ENCODE results near the gene TPPP3.
A peak's percentile ranks its signal among the peaks of the same experiment; 100 is the strongest.
"Not testable (repeated sequence)": the region's sequence is repeated elsewhere in the genome, so short reads cannot be mapped to it uniquely, and the experiment has no call there.

TPPP3 gene

DNA sequence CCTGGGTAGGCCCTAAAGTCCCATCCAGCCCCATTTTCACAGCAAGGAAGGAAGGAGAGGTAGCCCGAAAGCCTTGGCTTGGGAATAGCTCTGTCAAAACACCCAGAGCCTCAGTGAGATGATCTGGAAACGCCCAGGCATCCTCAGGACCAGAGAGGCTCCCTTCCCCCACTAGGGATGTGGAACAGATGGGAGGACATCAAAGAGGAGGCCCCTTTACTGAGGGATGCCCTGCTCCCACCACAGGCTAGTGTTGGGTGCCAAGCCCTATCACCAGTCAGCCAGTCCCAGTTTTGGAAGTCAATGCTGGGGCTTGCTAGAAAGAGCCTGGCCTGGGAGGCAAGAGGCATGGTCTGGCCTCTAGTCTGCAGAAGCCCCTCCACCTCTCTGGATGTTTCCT, 4.7 kb downstream of the TPPP3 start:
- DNase-seq: no peak

DNA sequence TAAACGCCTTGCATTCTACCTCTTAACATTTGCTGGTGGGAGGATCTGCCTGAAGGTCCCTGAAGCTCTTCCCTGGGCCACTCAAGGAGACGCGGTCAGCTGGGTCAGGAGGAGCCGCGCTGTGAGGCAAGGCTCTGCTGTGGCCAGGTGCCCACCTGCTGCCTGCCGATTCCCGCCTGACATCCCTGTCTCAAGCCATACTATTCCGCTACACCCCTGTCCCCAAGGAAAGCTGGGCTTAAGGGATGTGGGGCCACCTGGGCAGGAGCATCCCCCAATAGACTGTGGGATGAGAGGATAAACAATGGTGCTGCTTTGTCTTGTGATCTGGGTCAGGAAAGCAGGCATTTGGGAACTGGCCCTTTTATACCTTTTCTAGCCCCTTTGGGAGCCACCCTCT, 5.1 kb downstream of the TPPP3 start:
- DNase-seq: no peak

DNA sequence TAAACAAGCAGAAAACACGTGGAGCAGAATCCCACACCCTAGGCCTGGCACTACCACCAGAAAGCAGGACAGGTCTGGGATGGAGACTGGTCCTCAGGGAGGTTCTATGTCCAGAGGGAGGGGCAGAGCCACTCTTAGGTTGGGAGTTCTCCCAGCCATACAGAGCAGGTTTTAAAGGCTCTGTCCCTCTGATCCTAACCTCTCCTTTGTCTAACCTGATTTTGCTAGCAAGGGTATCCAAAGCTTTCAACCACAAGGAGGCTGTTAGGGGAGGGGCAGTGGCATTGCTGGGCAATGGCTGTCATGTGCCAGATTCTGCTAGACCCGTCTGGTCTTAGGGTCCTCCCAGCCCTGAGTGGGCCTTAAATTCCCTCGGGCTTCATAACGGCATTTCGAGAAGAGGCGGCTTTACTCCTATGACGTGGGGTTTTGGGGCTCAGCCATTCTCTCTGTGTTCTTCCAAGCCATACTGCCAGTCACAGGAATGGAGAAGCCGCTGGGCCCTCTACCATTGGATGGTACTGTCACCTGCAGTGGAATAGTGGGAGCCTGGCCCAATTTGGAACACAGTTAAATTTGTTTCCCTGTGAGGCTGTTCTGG, 5.7 kb downstream of the TPPP3 start:
- no peak for DNase-seq

DNA sequence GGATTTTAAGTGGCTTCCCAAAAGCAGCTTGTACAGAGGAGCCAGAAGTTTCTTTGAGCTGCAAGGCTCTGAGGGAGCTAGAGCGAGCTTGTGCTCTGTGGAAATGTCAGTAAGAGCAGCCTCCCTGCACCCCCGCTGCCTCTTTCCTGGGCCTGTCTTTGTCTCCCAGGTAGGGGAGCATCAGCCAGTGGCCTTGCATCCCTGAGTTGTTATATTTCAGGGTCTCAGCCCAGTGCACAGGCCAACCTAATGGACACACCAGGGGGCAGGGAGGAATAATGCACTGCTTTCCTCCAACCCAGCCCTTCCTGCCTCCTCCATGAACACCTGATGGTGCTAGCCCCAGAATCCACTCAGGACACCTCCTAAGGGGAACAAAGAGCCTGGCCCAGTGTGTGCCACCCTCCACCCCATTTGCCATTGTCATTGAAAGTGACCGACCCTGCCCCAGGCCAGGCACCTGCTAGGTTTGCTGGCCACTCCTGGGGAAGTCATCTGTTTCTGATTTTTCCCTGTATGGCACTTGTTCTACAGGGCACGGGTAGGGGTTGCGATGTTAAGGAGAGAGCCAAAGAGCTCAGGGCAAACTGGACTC, 6.3 kb downstream of the TPPP3 start:
- no peak for DNase-seq

- no peak for DNase-seq
Observed at GRCh38 chr16:67384778-67385510, 8.4 kb downstream of the TPPP3 start.

DNA sequence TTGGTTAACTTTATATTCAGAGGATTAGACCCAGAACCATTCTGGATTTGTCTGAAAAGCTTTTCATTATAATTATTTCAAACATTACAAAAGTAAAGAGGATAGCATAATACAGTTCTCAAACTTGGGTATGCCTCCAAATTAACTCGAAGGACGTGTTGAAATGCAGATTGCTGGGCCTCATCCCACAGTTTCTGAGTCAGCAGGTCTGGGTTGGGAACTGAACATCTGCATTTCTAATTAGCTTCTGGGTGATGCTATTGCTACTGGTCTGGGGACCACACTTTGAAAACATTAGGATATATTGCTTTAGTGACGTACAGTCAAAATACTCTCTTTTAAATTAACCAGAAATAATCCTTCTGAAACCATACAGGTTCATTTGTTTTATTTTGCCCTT, 10.0 kb downstream of the TPPP3 start:
- no peak for DNase-seq

GRCh38 chr16:67378642-67379041, 14.7 kb downstream of the TPPP3 start:
- no peak for DNase-seq

DNA sequence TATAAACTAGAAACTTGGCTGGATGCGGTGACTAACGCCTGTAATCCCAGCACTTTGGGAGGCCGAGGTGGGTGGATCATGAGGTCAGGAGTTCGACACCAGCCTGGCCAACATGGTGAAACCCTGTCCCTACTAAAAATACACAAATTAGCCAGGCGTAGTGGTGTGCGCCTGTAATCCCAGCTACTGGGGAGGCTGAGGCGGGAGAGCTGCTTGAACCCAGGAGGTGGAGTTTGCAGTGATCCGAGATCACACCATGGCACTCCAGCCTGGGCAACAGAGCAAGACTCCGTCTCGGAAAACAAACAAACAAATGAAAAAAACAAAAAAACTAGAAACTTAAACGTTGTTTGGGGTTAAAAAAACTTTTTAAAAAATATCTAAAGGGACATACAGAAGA, 17.3 kb downstream of the TPPP3 start:
- DNase-seq: not testable (repeated sequence)

GRCh38 chr16:67372664-67373063, 20.6 kb downstream of the TPPP3 start:
- DNase-seq: no peak

DNA sequence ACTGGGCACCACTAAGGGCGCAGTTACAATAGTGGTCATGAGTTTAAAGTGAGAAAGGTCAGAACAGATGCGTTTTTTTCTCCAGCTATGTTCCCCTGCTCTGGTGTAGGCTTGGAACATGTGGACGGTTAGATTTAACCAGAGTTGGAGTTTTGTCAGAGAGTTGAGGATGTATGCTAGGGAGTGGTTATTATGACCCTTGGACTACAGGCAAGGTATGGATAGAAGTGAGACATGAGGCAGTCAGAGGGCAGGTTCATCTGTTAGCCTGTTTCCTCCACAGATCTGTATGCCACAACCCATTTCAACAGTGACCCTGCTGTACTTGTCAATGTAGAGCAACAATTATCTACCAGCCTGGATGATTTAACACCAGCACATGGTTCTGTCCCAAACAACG, 22.6 kb downstream of the TPPP3 start:
- DNase-seq: no peak

DNA sequence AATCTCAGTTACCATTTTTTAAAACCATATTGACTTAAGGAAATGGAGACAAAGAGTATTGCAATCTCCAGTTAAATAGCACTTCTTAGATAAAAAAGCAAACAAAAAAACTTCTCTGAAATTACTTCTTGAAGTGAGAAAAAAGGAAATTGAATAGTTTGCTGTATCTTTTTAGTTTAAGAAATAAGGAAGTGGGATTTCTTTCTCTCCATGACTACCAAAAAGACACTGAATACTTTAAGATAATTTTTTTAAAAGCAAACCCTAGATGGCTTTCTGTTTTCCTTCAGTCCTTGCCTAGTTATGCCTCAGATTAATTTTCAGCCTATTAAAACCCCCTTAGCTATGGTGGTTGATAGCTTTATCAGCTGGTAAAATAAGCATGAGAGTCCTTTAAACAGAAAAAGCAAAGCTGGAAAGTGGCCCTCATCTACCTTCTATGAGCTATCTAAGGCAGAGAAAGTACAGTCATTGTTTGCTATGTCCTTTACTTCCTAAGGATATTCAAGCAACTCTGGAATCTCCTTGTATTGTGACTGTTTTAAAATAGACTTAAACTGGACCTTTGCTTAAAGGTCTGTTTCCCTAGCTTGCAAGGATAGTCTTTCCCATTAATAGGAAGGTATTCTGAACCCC, 28.6 kb downstream of the TPPP3 start:
- no peak for DNase-seq

DNA sequence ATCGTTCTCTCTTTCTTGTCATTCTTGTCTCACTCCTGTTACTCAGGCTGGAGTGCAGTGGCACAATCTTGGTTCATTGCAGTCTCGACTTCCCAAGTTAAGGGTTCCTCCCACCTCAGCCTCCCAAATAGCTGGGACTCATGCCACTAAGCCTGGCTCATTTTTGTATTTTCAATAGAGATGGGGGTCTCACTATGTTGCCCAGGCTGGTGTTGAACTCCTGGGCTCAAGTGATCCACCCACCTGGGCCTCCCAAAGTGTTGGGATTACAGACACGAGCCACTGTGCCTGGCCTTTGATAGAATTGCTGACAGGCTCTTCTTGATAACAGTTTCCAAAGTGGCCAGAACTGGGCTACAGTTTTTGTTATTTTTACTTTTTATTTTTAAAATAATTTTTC, 32.3 kb downstream of the TPPP3 start:
- DNase-seq: no peak

GRCh38 chr16:67359540-67360269, 33.6 kb downstream of the TPPP3 start:
- not testable (repeated sequence) for DNase-seq

DNA sequence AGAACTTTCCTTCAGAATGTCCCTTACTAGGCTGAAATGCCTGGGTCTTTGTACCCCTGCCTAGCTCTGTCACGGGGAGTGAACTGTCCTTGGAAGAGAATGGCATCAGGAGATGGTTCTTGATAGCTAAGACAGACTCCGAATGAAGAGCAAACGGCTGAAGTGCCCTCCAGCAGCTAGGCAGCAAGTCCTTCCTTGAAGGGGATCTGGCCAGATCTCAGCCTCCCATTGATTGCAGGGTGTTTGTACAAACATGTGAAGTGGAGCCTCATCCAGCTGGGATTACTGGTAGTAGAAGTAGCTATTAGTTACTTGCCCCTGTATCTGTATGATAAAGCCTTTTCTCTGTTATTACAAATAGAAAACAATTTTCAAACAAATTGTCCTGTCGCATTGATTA, 35.7 kb downstream of the TPPP3 start:
- DNase-seq: no peak

DNA sequence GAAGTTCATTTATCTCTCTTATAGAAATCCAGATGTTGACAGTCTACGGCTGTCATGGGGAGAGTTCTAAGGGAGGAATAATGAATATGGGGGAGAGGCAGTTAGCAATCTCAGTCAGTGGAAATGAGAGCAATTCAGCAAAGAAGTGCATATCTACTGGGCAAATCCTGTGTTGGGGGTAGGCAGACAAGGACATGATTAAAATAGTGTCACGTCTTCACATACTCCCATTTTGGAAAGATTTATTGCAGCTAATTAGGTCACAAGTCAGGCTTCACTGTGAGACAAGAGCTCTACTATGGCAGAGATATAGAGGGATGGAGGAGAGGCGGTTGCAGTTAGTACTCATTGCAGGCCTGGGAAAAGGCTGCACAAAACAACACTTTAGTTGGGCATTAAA, 36.9 kb downstream of the TPPP3 start:
- no peak for DNase-seq

DNA sequence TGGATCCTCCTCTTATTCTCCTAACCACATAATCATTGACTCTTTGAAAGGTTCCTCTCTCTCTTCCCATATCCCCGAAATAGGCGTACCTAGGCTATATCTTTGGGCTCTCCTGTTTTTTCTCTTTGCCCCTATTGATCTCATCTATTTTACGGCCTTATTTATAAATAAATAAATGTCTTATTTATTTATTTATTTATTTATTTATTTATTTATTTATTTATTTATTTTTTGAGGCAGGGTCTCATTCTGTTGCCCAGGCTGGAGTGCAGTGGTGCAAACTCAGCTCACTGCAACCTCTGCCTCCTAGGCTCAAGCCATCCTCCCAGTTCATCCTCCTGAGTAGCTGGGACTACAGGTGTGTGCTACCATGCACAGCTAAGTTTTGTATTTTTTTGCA, 40.8 kb downstream of the TPPP3 start:
- not testable (repeated sequence) for DNase-seq

DNA sequence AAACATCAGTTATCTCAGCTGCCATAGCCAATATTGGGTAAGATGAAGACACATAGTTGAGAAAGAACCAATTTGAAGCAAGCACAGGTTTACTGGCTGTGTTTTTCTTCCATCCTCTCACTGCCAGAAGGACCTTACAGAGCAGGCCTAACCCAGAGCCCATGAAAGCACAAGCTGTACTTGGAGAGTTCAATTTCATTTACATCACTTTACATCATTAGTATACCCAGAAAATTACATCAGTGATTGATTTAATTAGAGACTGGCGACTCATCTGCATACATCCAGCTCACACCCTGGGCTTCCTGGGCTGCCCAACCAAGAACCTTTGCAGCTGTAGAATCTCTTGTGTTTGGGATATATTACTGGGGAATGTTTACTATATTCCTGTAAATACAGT, 43.0 kb downstream of the TPPP3 start:
- no peak for DNase-seq

DNA sequence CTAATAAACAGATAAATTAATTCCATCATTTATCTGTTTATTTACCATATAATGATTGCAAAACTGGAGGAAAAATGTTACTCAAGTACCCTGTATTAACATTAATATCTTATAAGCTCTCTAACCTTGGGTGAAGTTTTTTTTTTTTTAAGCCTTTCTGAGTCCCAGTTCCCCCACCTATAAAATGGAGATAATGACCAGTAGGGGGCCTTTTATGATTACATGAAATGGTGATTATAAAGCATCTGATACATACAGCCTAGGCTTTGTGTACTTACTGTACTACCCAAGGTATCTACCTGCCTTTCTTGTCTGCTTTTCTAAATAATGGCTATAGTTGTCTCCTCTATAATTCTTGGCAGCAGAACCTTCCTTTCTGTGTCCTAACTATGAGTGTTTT, 44.1 kb downstream of the TPPP3 start:
- DNase-seq: peak in 1 of 5 experiments; percentile 32

- DNase-seq: no peak
Observed at GRCh38 chr16:67346341-67346740, 47.0 kb downstream of the TPPP3 start.

GRCh38 chr16:67345401-67345800, 47.9 kb downstream of the TPPP3 start:
- DNase-seq: no peak

GRCh38 chr16:67342616-67343015, 50.7 kb downstream of the TPPP3 start:
- no peak for DNase-seq

- no peak for DNase-seq
Observed at GRCh38 chr16:67341250-67341649, 52.0 kb downstream of the TPPP3 start.

Measured in T-helper 2 cell (primary cell).